HCT116 (cell line): ENCODE measurements around the gene PANK1. TPM values are rescaled to one million over a fixed set of nuclear protein-coding genes. Genes with fewer than 3 reads are reported as not detected.

Experiments used
- ATAC-seq: fragments of 200-7000 bp; cut with Tn5 transposase; 2 replicates; pipeline ENCODE4 v1.9.1; 2020; ENCODE audit warnings: mild to moderate bottlenecking, moderate library complexity
- BruUV-seq: library from RNA; stranded (reverse); fragments of 400-500 nt; replicated peaks from 2 replicates; lab custom pipeline; 2021; lab: Mats Ljungman, UMichigan
- CTCF ChIA-PET: fragments of 300-600 bp; sonication (Branson Sonifier 250); formaldehyde crosslinking; loops from one replicate; lab custom pipeline; 2021; ENCODE audit warnings: antibody characterized with exemption; lab: Charles Lee
- POLR2A ChIA-PET: fragments of 300-600, 350-600 bp; sonication (Branson Sonifier 250); formaldehyde crosslinking; loops from one replicate; lab custom pipeline; 2021; ENCODE audit warnings: antibody characterized with exemption; lab: Charles Lee
- RAD21 ChIA-PET, 2 experiments: fragments of 300-600 bp; sonication (Branson Sonifier 250); formaldehyde crosslinking; loops; one replicate each; lab custom pipeline; 2023; ENCODE audit warnings: low total read pairs in 2 of 2; ENCODE audit not compliant: uncharacterized antibody in 2 of 2, unreplicated experiment in 2 of 2, low non-redundant PET in 1 of 2; lab: Charles Lee
- DNase-seq: peaks from one replicate; pipeline ENCODE4 v3.0.0-alpha.2; 2010; ENCODE audit warnings: low read depth, low spot score
- H2AFZ ChIP-seq: fragments of 200-600 bp; shearing (Covaris generic), sonication (generic); 2 replicates; pipeline ENCODE4 v1.6.1; 2017; ENCODE audit warnings: low read depth, mixed run types, mixed read lengths, antibody characterized with exemption, low read length; ENCODE audit not compliant: poor library complexity, severe bottlenecking
- H3K27ac ChIP-seq: 2 replicates; pipeline ENCODE4 v1.5.1; 2012; ENCODE audit warnings: low read depth, low read length
- H3K27me3 ChIP-seq: fragments of 200-600 bp; sonication (generic); 2 replicates; pipeline ENCODE4 v1.6.1; 2016; ENCODE audit warnings: mixed run types, low read length, mixed read lengths; ENCODE audit not compliant: insufficient read depth
- H3K36me3 ChIP-seq, 2 experiments: fragments of 200-500 bp in 1 of 2; fragments of 200-600 bp in 1 of 2; sonication (Bioruptor generic) in 1 of 2; sonication (generic) in 1 of 2; 2 replicates each; pipeline versions ENCODE4 v1.5.1 to v1.6.1; 2014 to 2016; ENCODE audit warnings: low read length in 2 of 2, inconsistent platforms in 1 of 2, mixed read lengths in 1 of 2, mixed run types in 1 of 2; ENCODE audit not compliant: insufficient read depth in 2 of 2, control insufficient read depth in 1 of 2
- H3K4me1 ChIP-seq, 2 experiments: fragments of 200-600 bp in 1 of 2; sonication (generic) in 1 of 2; 2 replicates each; pipeline versions ENCODE4 v1.5.1 to v1.6.1; 2012 to 2017; ENCODE audit warnings: low read length in 2 of 2, inconsistent platforms in 1 of 2, mild to moderate bottlenecking in 1 of 2, mixed read lengths in 1 of 2, mixed run types in 1 of 2, moderate library complexity in 1 of 2; ENCODE audit not compliant: insufficient read depth in 2 of 2, control insufficient read depth in 1 of 2
- H3K4me2 ChIP-seq: fragments of 200-600 bp; sonication (generic); 2 replicates; pipeline ENCODE4 v1.6.1; 2017; ENCODE audit warnings: mixed run types, low read length, mixed read lengths
- H3K4me3 ChIP-seq, 2 experiments: fragments of 200-600 bp in 1 of 2; sonication (generic) in 1 of 2; replicated peaks in 1 of 2; 2 replicates each; pipeline ENCODE4 v1.5.1; 2011 to 2016; ENCODE audit warnings: low read length in 2 of 2, control low read depth in 1 of 2, low read depth in 1 of 2, mild to moderate bottlenecking in 1 of 2, mixed read lengths in 1 of 2, mixed run types in 1 of 2
- H3K79me2 ChIP-seq: fragments of 200-600 bp; sonication (generic); 2 replicates; pipeline ENCODE4 v1.6.1; 2017; ENCODE audit warnings: mild to moderate bottlenecking, mixed run types, low read length, moderate library complexity, mixed read lengths; ENCODE audit not compliant: insufficient read depth
- H3K9ac ChIP-seq: fragments of 200-600 bp; sonication (generic); 2 replicates; pipeline ENCODE4 v1.6.1; 2016; ENCODE audit warnings: low read length, mixed read lengths
- H3K9me2 ChIP-seq: fragments of 200-600 bp; sonication (generic), shearing (Covaris generic); 2 replicates; pipeline ENCODE4 v1.6.1; 2017; ENCODE audit warnings: mixed run types, mild to moderate bottlenecking, moderate library complexity; ENCODE audit not compliant: insufficient read depth
- H3K9me3 ChIP-seq, 2 experiments: fragments of 200-500 bp in 1 of 2; fragments of 200-600 bp in 1 of 2; sonication (Bioruptor generic) in 1 of 2; sonication (generic) in 1 of 2; 2 replicates each; pipeline ENCODE4 v1.6.1; 2014 to 2017; ENCODE audit warnings: low read length in 2 of 2, mixed read lengths in 2 of 2, inconsistent platforms in 1 of 2, low read depth in 1 of 2, mild to moderate bottlenecking in 1 of 2, mixed run types in 1 of 2, moderate library complexity in 1 of 2; ENCODE audit not compliant: control insufficient read depth in 1 of 2, insufficient read depth in 1 of 2
- H4K20me1 ChIP-seq: fragments of 200-600 bp; sonication (generic), shearing (Covaris generic); 2 replicates; pipeline ENCODE4 v1.6.1; 2017; ENCODE audit warnings: mixed run types, mild to moderate bottlenecking, moderate library complexity; ENCODE audit not compliant: insufficient read depth
- CEBPB ChIP-seq: IDR thresholded peaks from 2 replicates; pipeline ENCODE4 v1.6.1; 2012; ENCODE audit warnings: low read depth
- ELF1 ChIP-seq: IDR thresholded peaks from 2 replicates; pipeline ENCODE4 v1.6.1; 2012; ENCODE audit warnings: low read depth, borderline replicate concordance
- EZH2 ChIP-seq: fragments of 200-600 bp; sonication (generic); IDR thresholded peaks from 2 replicates; pipeline ENCODE4 v1.6.1; 2017; ENCODE audit warnings: antibody characterized with exemption, mixed run types
- JUND ChIP-seq: IDR thresholded peaks from 2 replicates; pipeline ENCODE4 v1.6.1; 2012
- POLR2AphosphoS5 ChIP-seq: IDR thresholded peaks from 2 replicates; pipeline ENCODE4 v1.6.1; 2011; ENCODE audit warnings: mild to moderate bottlenecking, low read depth, low read length, moderate library complexity
- RAD21 ChIP-seq: IDR thresholded peaks from 2 replicates; pipeline ENCODE4 v1.6.1; 2012; ENCODE audit warnings: low read depth, mild to moderate bottlenecking
- SIN3A ChIP-seq: IDR thresholded peaks from 2 replicates; pipeline ENCODE4 v1.6.1; 2012; ENCODE audit warnings: low read depth
- SRF ChIP-seq: IDR thresholded peaks from 2 replicates; pipeline ENCODE4 v1.6.1; 2012; ENCODE audit warnings: low read depth
- TCF7L2 ChIP-seq: IDR thresholded peaks from 2 replicates; pipeline ENCODE4 v1.7.0; 2011; ENCODE audit warnings: borderline replicate concordance, inconsistent platforms; ENCODE audit not compliant: insufficient read depth, insufficient read length; ENCODE audit errors: extremely low read depth
- YY1 ChIP-seq: IDR thresholded peaks from 2 replicates; pipeline ENCODE4 v1.6.1; 2011; ENCODE audit warnings: low read length, low read depth, moderate library complexity, mild to moderate bottlenecking; ENCODE audit not compliant: insufficient replicate concordance; ENCODE audit errors: extremely low read depth
- ZBTB33 ChIP-seq: IDR thresholded peaks from 2 replicates; pipeline ENCODE4 v1.6.1; 2011; ENCODE audit warnings: mild to moderate bottlenecking, low read length, moderate library complexity; ENCODE audit not compliant: insufficient replicate concordance; ENCODE audit errors: extremely low read depth
- ZFX ChIP-seq: fragments of 450-650 bp; IDR thresholded peaks from 2 replicates; pipeline ENCODE4 v1.6.1; 2017
- ZNF274 ChIP-seq: fragments of 200-500 bp; sonication (Bioruptor generic); IDR thresholded peaks from 2 replicates; pipeline ENCODE4 v1.6.1; 2014; ENCODE audit warnings: mild to moderate bottlenecking, low read depth, low read length, inconsistent platforms
- intact Hi-C: fragments of 100-400 bp; cut with micrococcal nuclease; formaldehyde crosslinking; loops from 2 replicates; pipeline ENCODE4 v1.10.0; 2022
- total RNA-seq: library from RNA; stranded (reverse); gene quantifications from one replicate; pipeline ENCODE4 v1.2.1, GENCODE V29; 2021; ENCODE audit not compliant: unreplicated experiment
- TF ChIP-seq, protein P1 (sequence below): IDR thresholded peaks from 2 replicates; pipeline ENCODE4 v1.6.1; 2012; ENCODE audit warnings: low read depth

Gene PANK1
- total RNA-seq, 1 experiment from 2014 or later: 6.4 TPM

GRCh38 chr10:89602919-89603318, 42.1 kb downstream of the PANK1 start:
- no peaks in the 10 kb centered on the region for H3K4me1 ChIP-seq
- BruUV-seq: no TSS peak
- no peak for ATAC-seq
- no peak overlapping the region for H3K4me3 ChIP-seq
- H3K27ac ChIP-seq: no peak overlapping the region
- no peak for DNase-seq
- POLR2A ChIA-PET: no interaction called here
- no peaks in the 10 kb centered on the region for H3K27me3 ChIP-seq
- TF ChIP-seq SRF: no peak
- TF ChIP-seq TCF7L2: no peak
- TF ChIP-seq, protein P1, sequence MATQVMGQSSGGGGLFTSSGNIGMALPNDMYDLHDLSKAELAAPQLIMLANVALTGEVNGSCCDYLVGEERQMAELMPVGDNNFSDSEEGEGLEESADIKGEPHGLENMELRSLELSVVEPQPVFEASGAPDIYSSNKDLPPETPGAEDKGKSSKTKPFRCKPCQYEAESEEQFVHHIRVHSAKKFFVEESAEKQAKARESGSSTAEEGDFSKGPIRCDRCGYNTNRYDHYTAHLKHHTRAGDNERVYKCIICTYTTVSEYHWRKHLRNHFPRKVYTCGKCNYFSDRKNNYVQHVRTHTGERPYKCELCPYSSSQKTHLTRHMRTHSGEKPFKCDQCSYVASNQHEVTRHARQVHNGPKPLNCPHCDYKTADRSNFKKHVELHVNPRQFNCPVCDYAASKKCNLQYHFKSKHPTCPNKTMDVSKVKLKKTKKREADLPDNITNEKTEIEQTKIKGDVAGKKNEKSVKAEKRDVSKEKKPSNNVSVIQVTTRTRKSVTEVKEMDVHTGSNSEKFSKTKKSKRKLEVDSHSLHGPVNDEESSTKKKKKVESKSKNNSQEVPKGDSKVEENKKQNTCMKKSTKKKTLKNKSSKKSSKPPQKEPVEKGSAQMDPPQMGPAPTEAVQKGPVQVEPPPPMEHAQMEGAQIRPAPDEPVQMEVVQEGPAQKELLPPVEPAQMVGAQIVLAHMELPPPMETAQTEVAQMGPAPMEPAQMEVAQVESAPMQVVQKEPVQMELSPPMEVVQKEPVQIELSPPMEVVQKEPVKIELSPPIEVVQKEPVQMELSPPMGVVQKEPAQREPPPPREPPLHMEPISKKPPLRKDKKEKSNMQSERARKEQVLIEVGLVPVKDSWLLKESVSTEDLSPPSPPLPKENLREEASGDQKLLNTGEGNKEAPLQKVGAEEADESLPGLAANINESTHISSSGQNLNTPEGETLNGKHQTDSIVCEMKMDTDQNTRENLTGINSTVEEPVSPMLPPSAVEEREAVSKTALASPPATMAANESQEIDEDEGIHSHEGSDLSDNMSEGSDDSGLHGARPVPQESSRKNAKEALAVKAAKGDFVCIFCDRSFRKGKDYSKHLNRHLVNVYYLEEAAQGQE: no peak
- TF ChIP-seq POLR2AphosphoS5: no peak
- TF ChIP-seq SIN3A: no peak
- no peak for TF ChIP-seq CEBPB
- no peak for TF ChIP-seq JUND
- no peak for TF ChIP-seq RAD21
- TF ChIP-seq ZBTB33: no peak
- TF ChIP-seq EZH2: no peak
- no peak for TF ChIP-seq ELF1
- no peak for TF ChIP-seq ZFX
- no peak for TF ChIP-seq YY1
- no peak for TF ChIP-seq ZNF274
- TF ChIP-seq, all 23 proteins: peak for 0
- Histone ChIP-seq H3K9me2 (no peaks in the 10 kb centered on the region), H3K79me2 (no peaks in the 10 kb centered on the region), H3K9me3 (no peaks in the 10 kb centered on the region), H3K36me3 (no peaks in the 10 kb centered on the region), H4K20me1 (no peaks in the 10 kb centered on the region), H3K4me2 (no peak overlapping the region), H2AFZ (no peak overlapping the region), H3K9ac (no peak overlapping the region)
- intact Hi-C loops: no loop called here
- RAD21 ChIA-PET: no interaction called here
- CTCF ChIA-PET: no interaction called here
